Transverse colon (tissue), 4 donors: ENCODE results near the gene PRRT1.

Source experiments
- EP300 ChIP-seq: sonication (generic); formaldehyde crosslinking; IDR thresholded peaks from one replicate; pipeline ENCODE4 v1.6.1; 2017; ENCODE audit warnings: antibody characterized with exemption, low read depth
- POLR2AphosphoS5 ChIP-seq, 3 donors: sonication (generic); formaldehyde crosslinking; IDR thresholded peaks; one replicate each; pipeline ENCODE4 v1.6.1; 2016; ENCODE audit warnings: antibody characterized with exemption in 3 of 3
- TF ChIP-seq, protein P1 (sequence below), 5 experiments: fragments of 200-600 bp in 3 of 5; fragments of 450-650 bp in 2 of 5; sonication (generic) in 3 of 5; IDR thresholded peaks; 1 replicate in 2 of 5; 2 replicates in 3 of 5; pipeline ENCODE4 v1.5.1; 2016 to 2017; ENCODE audit warnings: antibody characterized with exemption in 5 of 5, inconsistent platforms in 3 of 5, mild to moderate bottlenecking in 2 of 5, moderate library complexity in 1 of 5

DNA sequence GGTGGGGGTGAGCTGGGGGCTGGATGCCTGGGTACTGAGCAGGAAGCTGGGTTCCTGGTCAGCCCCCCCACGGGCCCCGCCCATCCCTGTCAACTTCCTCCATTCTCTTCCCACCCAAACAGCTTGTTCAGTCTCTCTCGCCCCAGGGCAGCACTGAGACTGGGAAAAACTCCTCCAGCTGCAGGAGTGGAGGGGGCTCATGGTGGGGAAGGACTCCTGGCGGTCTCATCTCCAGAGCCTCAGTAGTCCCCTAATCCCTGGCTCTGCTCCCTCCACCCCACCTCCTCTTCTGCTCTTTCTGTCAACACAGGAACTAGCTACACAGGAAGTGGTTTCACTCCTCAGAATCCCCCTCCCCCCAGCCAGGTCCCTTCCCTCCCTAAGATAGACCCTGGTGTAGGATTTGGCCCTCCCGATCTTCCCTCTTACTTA lies 40.9 kb upstream of the PRRT1 start, which contains the start of gene GPSM3:
- TF ChIP-seq POLR2AphosphoS5 (IDR thresholded peaks at IDR 0.05) (peak in 1 of 3 donors; percentile 40), EP300 (no peak)
- TF ChIP-seq, protein P1, sequence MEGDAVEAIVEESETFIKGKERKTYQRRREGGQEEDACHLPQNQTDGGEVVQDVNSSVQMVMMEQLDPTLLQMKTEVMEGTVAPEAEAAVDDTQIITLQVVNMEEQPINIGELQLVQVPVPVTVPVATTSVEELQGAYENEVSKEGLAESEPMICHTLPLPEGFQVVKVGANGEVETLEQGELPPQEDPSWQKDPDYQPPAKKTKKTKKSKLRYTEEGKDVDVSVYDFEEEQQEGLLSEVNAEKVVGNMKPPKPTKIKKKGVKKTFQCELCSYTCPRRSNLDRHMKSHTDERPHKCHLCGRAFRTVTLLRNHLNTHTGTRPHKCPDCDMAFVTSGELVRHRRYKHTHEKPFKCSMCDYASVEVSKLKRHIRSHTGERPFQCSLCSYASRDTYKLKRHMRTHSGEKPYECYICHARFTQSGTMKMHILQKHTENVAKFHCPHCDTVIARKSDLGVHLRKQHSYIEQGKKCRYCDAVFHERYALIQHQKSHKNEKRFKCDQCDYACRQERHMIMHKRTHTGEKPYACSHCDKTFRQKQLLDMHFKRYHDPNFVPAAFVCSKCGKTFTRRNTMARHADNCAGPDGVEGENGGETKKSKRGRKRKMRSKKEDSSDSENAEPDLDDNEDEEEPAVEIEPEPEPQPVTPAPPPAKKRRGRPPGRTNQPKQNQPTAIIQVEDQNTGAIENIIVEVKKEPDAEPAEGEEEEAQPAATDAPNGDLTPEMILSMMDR (IDR thresholded peaks at IDR 0.05): no peak
